GM12878 (cell line): ENCODE results near the gene OXER1. TPM values are rescaled to one million over a fixed set of nuclear protein-coding genes. Genes with fewer than 3 reads are reported as not detected.

Source experiments
- ATAC-seq: fragments of 200-7000 bp; cut with Tn5 transposase; 3 replicates; pipeline ENCODE4 v1.9.1; 2020; ENCODE audit warnings: mild to moderate bottlenecking, moderate library complexity
- BruUV-seq: library from RNA; stranded (reverse); fragments of 400-500 nt; replicated peaks from 2 replicates; lab custom pipeline; 2021; lab: Mats Ljungman, UMichigan
- CTCF ChIA-PET: fragments of 300-600 bp; sonication (Branson Sonifier 250); formaldehyde crosslinking; extraction: SDS; loops from one replicate; lab custom pipeline; 2021; ENCODE audit warnings: inconsistent platforms; lab: Yijun Ruan, JAX
- POLR2A ChIA-PET: fragments of 350-600 bp; formaldehyde crosslinking; extraction: SDS; loops from one replicate; lab custom pipeline; 2021; ENCODE audit warnings: inconsistent platforms; lab: Charles Lee
- RAD21 ChIA-PET: fragments of 300-600 bp; sonication (Branson Sonifier 250); formaldehyde crosslinking; loops from one replicate; lab custom pipeline; 2023; ENCODE audit warnings: antibody characterized with exemption; ENCODE audit not compliant: unreplicated experiment; lab: Charles Lee
- SMC1A ChIA-PET: fragments of 300-600 bp; sonication (Branson Sonifier 250); formaldehyde crosslinking; loops from one replicate; lab custom pipeline; 2023; ENCODE audit not compliant: unreplicated experiment, uncharacterized antibody; lab: Charles Lee
- DNase-seq: peaks from one replicate; pipeline ENCODE4 v3.0.0-alpha.2; 2011; ENCODE audit warnings: low read depth, low spot score
- FAIRE-seq: peaks from 3 replicates; lab custom pipeline; 2011; peaks lifted over from hg19 to GRCh38; lab: Jason Lieb, UNC
- H2AFZ ChIP-seq: 2 replicates; pipeline ENCODE4 v1.6.0; 2011; ENCODE audit warnings: low read depth, low read length, control low read depth; ENCODE audit not compliant: control insufficient read depth
- H3K27ac ChIP-seq: 2 replicates; pipeline ENCODE4 v1.5.1; 2011; ENCODE audit warnings: control low read depth; ENCODE audit not compliant: control insufficient read depth, insufficient read depth
- H3K27me3 ChIP-seq, 2 experiments: replicated peaks in 1 of 2; 2 replicates each; pipeline versions ENCODE4 v1.6.0 to v1.6.1; 2011; ENCODE audit warnings: low read length in 1 of 2; ENCODE audit not compliant: control insufficient read depth in 2 of 2, insufficient read depth in 2 of 2
- H3K36me3 ChIP-seq, 2 experiments: 2 replicates each; pipeline ENCODE4 v1.5.1; 2011; ENCODE audit warnings: low read length in 1 of 2; ENCODE audit not compliant: control insufficient read depth in 2 of 2, insufficient read depth in 2 of 2
- H3K4me1 ChIP-seq: 2 replicates; pipeline ENCODE4 v1.6.1; 2011; ENCODE audit warnings: mild to moderate bottlenecking, low read length, moderate library complexity, mixed read lengths; ENCODE audit not compliant: control insufficient read depth, insufficient read depth
- H3K4me2 ChIP-seq: 2 replicates; pipeline ENCODE4 v1.6.0; 2011; ENCODE audit warnings: control low read depth; ENCODE audit not compliant: control insufficient read depth, insufficient read depth
- H3K4me3 ChIP-seq: fragments of 200-600 bp; sonication (generic); 2 replicates; pipeline ENCODE4 v1.5.1; 2016
- H3K79me2 ChIP-seq: 2 replicates; pipeline ENCODE4 v1.6.0; 2011; ENCODE audit warnings: low read length; ENCODE audit not compliant: control insufficient read depth, insufficient read depth
- H3K9ac ChIP-seq: 2 replicates; pipeline ENCODE4 v1.8.0; 2011; ENCODE audit warnings: low read length, control low read depth, mixed read lengths; ENCODE audit not compliant: control insufficient read depth, insufficient read depth
- H3K9me3 ChIP-seq: replicated peaks from 3 replicates; pipeline ENCODE4 v1.5.1; 2011; ENCODE audit warnings: mild to moderate bottlenecking, low read length; ENCODE audit not compliant: control insufficient read depth, insufficient read depth
- H4K20me1 ChIP-seq: 2 replicates; pipeline ENCODE4 v1.6.0; 2011; ENCODE audit not compliant: control insufficient read depth, insufficient read depth
- BMI1 ChIP-seq: fragments of 450-650 bp; IDR thresholded peaks from 2 replicates; pipeline ENCODE4 v1.6.1; 2016; ENCODE audit warnings: mild to moderate bottlenecking, moderate library complexity, borderline replicate concordance
- CBFB ChIP-seq: IDR thresholded peaks from 2 replicates; pipeline ENCODE4 v1.6.1; 2016; ENCODE audit warnings: antibody characterized with exemption, low read depth
- EZH2 ChIP-seq: IDR thresholded peaks from 2 replicates; pipeline ENCODE4 v1.6.1; 2012; ENCODE audit warnings: low read depth, mild to moderate bottlenecking, control low read depth, inconsistent platforms, low read length, borderline replicate concordance; ENCODE audit not compliant: control insufficient read depth
- GABPA ChIP-seq: IDR thresholded peaks from 2 replicates; pipeline ENCODE4 v1.6.1; 2014; ENCODE audit warnings: antibody characterized with exemption, low read depth, mild to moderate bottlenecking, inconsistent platforms
- GATAD2B ChIP-seq: fragments of 450-650 bp; conservative IDR thresholded peaks from 2 replicates; pipeline ENCODE4 v1.6.1; 2017; ENCODE audit warnings: low read depth, mild to moderate bottlenecking, moderate library complexity
- KLF5 ChIP-seq: fragments of 450-650 bp; IDR thresholded peaks from 2 replicates; pipeline ENCODE4 v1.6.1; 2014; ENCODE audit warnings: mild to moderate bottlenecking; ENCODE audit not compliant: partially characterized antibody
- MXI1 ChIP-seq: fragments of 150-350 bp; IDR thresholded peaks from 2 replicates; pipeline ENCODE4 v1.6.1; 2011; ENCODE audit warnings: low read depth, mild to moderate bottlenecking, inconsistent platforms, low read length, improper control_type of control experiment
- NR2C2 ChIP-seq: IDR thresholded peaks from 2 replicates; pipeline ENCODE4 v1.6.1; 2011; ENCODE audit warnings: borderline replicate concordance, low read depth; ENCODE audit not compliant: control insufficient read depth, insufficient read length
- NR2F1 ChIP-seq: fragments of 450-650 bp; conservative IDR thresholded peaks from 2 replicates; pipeline ENCODE4 v1.6.1; 2017; ENCODE audit warnings: mild to moderate bottlenecking
- POLR2AphosphoS5 ChIP-seq: IDR thresholded peaks from 2 replicates; pipeline ENCODE4 v1.6.1; 2011; ENCODE audit warnings: mild to moderate bottlenecking, low read length, inconsistent platforms
- RBBP5 ChIP-seq: fragments of 200-600 bp; sonication (generic); conservative IDR thresholded peaks from 2 replicates; pipeline ENCODE4 v1.6.1; 2016
- SIX5 ChIP-seq: IDR thresholded peaks from 2 replicates; pipeline ENCODE4 v1.6.1; 2011; ENCODE audit warnings: mild to moderate bottlenecking, low read depth, low read length, moderate library complexity; ENCODE audit not compliant: severe bottlenecking
- SP1 ChIP-seq: IDR thresholded peaks from one replicate; pipeline ENCODE4 v1.6.1; 2011; ENCODE audit warnings: low read depth, low read length
- WRNIP1 ChIP-seq: IDR thresholded peaks from 2 replicates; pipeline ENCODE4 v1.6.1; 2011; ENCODE audit warnings: low read depth, low read length, improper control_type of control experiment, borderline replicate concordance
- YY1 ChIP-seq: IDR thresholded peaks from 2 replicates; pipeline ENCODE4 v1.6.1; 2011; ENCODE audit warnings: low read depth, mild to moderate bottlenecking, low read length
- ZBED1 ChIP-seq: IDR thresholded peaks from 2 replicates; pipeline ENCODE4 v1.6.1; 2016; ENCODE audit warnings: borderline replicate concordance
- ZNF622 ChIP-seq: fragments of 450-650 bp; IDR thresholded peaks from 2 replicates; pipeline ENCODE4 v1.6.1; 2017; ENCODE audit warnings: mild to moderate bottlenecking, inconsistent platforms
- WGBS: methylation state at CpG from one replicate; pipeline ENCODE4 v1.1.6; 2016; ENCODE audit warnings: low lambda C conversion rate; ENCODE audit not compliant: insufficient replicate concordance, insufficient coverage; ENCODE audit errors: missing lambda C conversion rate; 5-methylcytosine and 5-hydroxymethylcytosine counted together
- in situ Hi-C: fragments of 300-500 bp; cut with MboI; formaldehyde crosslinking; loops from 9 replicates; pipeline ENCODE4 v1.14.3; 2018; ENCODE audit warnings: mixed read lengths
- intact Hi-C: fragments of 100-400 bp; cut with micrococcal nuclease; formaldehyde crosslinking; loops from one replicate; pipeline ENCODE4 v1.14.2; 2022; ENCODE audit not compliant: unreplicated experiment
- polyA plus RNA-seq, 11 experiments: library from polyadenylated mRNA; depleted of rRNA in 4 of 11; unstranded in 6 of 11; stranded (reverse) in 5 of 11; fragments of >200 nt; fragmentation: Nextera tagmentation in 4 of 11; fragmentation: Illumina TruSeq in 1 of 11; extraction: Ambion mirVana in 4 of 11; extraction: Trizol in 1 of 11; gene quantifications; 1 replicate in 1 of 11; 2 replicates in 10 of 11; pipeline versions ENCODE4 v1.2.1 to v1.2.3, GENCODE V29; 2011 to 2016; ENCODE audit warnings: inconsistent platforms in 2 of 11, missing spikeins in 2 of 11, low read depth in 1 of 11
- total RNA-seq, 4 experiments: library from RNA; depleted of rRNA in 3 of 4; stranded (reverse); fragments of >200 nt in 3 of 4; fragmentation: Illumina TruSeq in 1 of 4; extraction: Trizol in 1 of 4; gene quantifications; 2 replicates each; pipeline versions ENCODE4 v1.2.1 to v1.2.3, GENCODE V29; 2013 to 2021
- TF ChIP-seq, protein P1 (sequence below): fragments of 450-650 bp; IDR thresholded peaks from 2 replicates; pipeline ENCODE4 v1.6.1; 2017; ENCODE audit warnings: low read depth, mild to moderate bottlenecking, moderate library complexity
- TF ChIP-seq, protein P2 (sequence below): IDR thresholded peaks from 2 replicates; pipeline ENCODE4 v1.6.1; 2012; ENCODE audit warnings: low read depth, low read length, improper control_type of control experiment
- TF ChIP-seq, protein P3 (sequence below): IDR thresholded peaks from 2 replicates; pipeline ENCODE4 v1.6.1; 2011; ENCODE audit warnings: low read depth, low read length, improper control_type of control experiment, borderline replicate concordance
- TF ChIP-seq, protein P4 (sequence below): fragments of 450-650 bp; IDR thresholded peaks from 2 replicates; pipeline ENCODE4 v1.6.1; 2017; ENCODE audit warnings: borderline replicate concordance

Gene OXER1
- total and polyA plus RNA-seq, 10 of the 15 experiments (the other 5 are each of a cell fraction or from before 2014, with no cell fraction given) = 0.11 to 8.6 (median 3.3) TPM

DNA sequence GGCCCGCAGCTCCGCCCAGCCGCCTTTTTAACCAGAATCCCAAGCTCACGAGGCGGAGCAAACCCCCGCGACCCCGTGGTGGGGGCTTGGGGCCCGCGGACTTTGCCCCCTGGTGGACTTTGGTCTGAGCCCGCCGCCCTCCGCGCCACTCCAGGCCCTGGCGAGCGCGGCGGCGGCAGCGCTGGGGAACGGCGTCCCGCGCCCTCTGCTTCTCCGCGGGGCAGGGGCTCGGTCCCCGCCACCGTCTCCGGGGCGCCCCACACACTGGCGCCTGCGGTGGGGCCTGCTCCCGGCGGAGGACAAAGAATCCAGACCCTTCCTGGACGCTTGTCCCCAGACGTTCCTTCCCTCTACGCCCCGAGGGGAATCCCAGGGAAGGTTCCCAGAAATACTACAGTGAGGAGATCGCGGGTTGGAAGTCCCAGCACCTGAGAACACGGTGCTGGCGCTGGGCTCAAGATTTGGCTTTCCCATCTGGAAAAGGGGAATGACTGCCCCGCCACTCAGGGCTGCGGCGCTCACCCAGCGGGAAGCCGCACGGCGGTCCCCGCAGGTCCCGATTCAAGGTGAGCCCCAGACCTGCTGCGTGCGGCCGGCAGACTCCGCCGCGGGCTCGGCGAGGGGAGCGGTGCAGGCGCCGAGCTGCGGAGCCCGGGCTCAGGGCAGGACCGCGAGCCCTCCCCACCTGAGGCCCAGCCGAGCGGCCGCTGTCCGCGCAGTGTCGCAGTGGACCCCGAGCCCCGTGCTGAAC lies 28.8 kb upstream of the OXER1 start, which contains the start of gene HAAO:
TSS of gene HAAO (minus strand) at position 1 of the 751 bp plus-strand sequence. CDS start 47 bp downstream, outside the sequence.
- RAD21 ChIA-PET = interaction anchor here (0.9 to 5.8 kb wide), 8 partner anchors 18 to 155 kb away, joined by 3 to 96 read pairs (median 4); no protein-coding TSS in a partner anchor
- DNase-seq (no peak), FAIRE-seq (no peak)
- TF ChIP-seq, protein P1, sequence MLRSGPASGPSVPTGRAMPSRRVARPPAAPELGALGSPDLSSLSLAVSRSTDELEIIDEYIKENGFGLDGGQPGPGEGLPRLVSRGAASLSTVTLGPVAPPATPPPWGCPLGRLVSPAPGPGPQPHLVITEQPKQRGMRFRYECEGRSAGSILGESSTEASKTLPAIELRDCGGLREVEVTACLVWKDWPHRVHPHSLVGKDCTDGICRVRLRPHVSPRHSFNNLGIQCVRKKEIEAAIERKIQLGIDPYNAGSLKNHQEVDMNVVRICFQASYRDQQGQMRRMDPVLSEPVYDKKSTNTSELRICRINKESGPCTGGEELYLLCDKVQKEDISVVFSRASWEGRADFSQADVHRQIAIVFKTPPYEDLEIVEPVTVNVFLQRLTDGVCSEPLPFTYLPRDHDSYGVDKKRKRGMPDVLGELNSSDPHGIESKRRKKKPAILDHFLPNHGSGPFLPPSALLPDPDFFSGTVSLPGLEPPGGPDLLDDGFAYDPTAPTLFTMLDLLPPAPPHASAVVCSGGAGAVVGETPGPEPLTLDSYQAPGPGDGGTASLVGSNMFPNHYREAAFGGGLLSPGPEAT = no peak
- TF ChIP-seq BMI1 (no peak), NR2F1 (peak; percentile 95), WRNIP1 (no peak), ZBED1 (no peak; the same call in 1 of the 2 replicates), CBFB (no peak), ZNF622 (no peak), KLF5 (no peak), SP1 (no peak), POLR2AphosphoS5 (no peak), GATAD2B (peak; percentile 95), NR2C2 (no peak), SIX5 (no peak), YY1 (no peak), EZH2 (no peak), MXI1 (no peak), GABPA (no peak), RBBP5 (no peak)
- TF ChIP-seq, protein P2, sequence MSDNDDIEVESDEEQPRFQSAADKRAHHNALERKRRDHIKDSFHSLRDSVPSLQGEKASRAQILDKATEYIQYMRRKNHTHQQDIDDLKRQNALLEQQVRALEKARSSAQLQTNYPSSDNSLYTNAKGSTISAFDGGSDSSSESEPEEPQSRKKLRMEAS = peak; percentile 45; the same call in 1 of the 2 replicates
- TF ChIP-seq, protein P3, sequence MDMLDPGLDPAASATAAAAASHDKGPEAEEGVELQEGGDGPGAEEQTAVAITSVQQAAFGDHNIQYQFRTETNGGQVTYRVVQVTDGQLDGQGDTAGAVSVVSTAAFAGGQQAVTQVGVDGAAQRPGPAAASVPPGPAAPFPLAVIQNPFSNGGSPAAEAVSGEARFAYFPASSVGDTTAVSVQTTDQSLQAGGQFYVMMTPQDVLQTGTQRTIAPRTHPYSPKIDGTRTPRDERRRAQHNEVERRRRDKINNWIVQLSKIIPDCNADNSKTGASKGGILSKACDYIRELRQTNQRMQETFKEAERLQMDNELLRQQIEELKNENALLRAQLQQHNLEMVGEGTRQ = no peak
- TF ChIP-seq, protein P4, sequence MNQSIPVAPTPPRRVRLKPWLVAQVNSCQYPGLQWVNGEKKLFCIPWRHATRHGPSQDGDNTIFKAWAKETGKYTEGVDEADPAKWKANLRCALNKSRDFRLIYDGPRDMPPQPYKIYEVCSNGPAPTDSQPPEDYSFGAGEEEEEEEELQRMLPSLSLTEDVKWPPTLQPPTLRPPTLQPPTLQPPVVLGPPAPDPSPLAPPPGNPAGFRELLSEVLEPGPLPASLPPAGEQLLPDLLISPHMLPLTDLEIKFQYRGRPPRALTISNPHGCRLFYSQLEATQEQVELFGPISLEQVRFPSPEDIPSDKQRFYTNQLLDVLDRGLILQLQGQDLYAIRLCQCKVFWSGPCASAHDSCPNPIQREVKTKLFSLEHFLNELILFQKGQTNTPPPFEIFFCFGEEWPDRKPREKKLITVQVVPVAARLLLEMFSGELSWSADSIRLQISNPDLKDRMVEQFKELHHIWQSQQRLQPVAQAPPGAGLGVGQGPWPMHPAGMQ = no peak

More for the DNA sequence above, 28.8 kb upstream of the OXER1 start, which contains the start of gene HAAO:
- POLR2A ChIA-PET = interaction anchor here (0.7 to 4.4 kb wide), 10 partner anchors 8 to 216 kb away, joined by 3 to 30 read pairs (median 4); no protein-coding TSS in a partner anchor
- H3K4me3 ChIP-seq = peak within 1 kb of the TSS; percentile 82
- SMC1A ChIA-PET = interaction anchor here (1.3 to 5.8 kb wide), 3 partner anchors 18 to 70 kb away, joined by 7 to 60 read pairs (median 14); no protein-coding TSS in a partner anchor
- WGBS = under 1% methylated on average over 74 of the region's 75 CpGs
- BruUV-seq = no TSS peak
- peak; percentile 40 for ATAC-seq
- peaks cover 32% of the 10 kb centered on the region for H3K4me1 ChIP-seq
- no peaks in the 10 kb centered on the region for H4K20me1 ChIP-seq
- CTCF ChIA-PET = interaction anchor here (0.5 to 5.7 kb wide), 9 partner anchors 18 to 220 kb away, joined by 3 to 69 read pairs (median 4); no protein-coding TSS in a partner anchor
- peak within 1 kb of the TSS; percentile 65 for H2AFZ ChIP-seq
- H3K79me2 ChIP-seq = peaks cover 44% of the 10 kb centered on the region
- in situ Hi-C loops (no loop called here), intact Hi-C loops (loop anchor here (2.0 to 10.0 kb wide), 4 partner anchors 38 to 428 kb away; partner anchors contain the start of genes COX7A2L and KCNG3)
- peak within 1 kb of the TSS; percentile 99 for H3K27ac ChIP-seq
- H3K9ac ChIP-seq = peak within 1 kb of the TSS; percentile 95
- H3K9me3 ChIP-seq = no peaks in the 10 kb centered on the region
- no peaks in the 10 kb centered on the region for H3K27me3 ChIP-seq
- peak within 1 kb of the TSS; percentile 85 for H3K4me2 ChIP-seq
- no peaks in the 10 kb centered on the region; a peak in 1 of 4 replicates for H3K36me3 ChIP-seq
